SK-MEL-5 (cell line): ENCODE data around the gene NTM. TPM values are rescaled to one million over a fixed set of nuclear protein-coding genes. Genes with fewer than 3 reads are reported as not detected.
"Not testable (repeated sequence)": the region's sequence is repeated elsewhere in the genome, so short reads cannot be mapped to it uniquely, and the experiment has no call there.

Experiments
- DNase-seq: peaks from one replicate; pipeline ENCODE4 v3.0.0-alpha.2; 2016; ENCODE audit warnings: low read depth, low spot score
- in situ Hi-C: cut with HindIII; loops from 2 replicates; pipeline ENCODE4 v1.10.0; 2016; ENCODE audit warnings: low sequenced_read_pairs, high pct_unique_total_duplicates, low pct_unique_long_range_greater_than_20kb
- total RNA-seq: library from RNA; depleted of rRNA; stranded (reverse); fragments of >200 nt; shearing (Covaris generic); gene quantifications from 2 replicates; pipeline ENCODE4 v1.2.3, GENCODE V29; 2014

The NTM gene
- total RNA-seq, 1 experiment from 2014 or later = 0.95 TPM

DNA sequence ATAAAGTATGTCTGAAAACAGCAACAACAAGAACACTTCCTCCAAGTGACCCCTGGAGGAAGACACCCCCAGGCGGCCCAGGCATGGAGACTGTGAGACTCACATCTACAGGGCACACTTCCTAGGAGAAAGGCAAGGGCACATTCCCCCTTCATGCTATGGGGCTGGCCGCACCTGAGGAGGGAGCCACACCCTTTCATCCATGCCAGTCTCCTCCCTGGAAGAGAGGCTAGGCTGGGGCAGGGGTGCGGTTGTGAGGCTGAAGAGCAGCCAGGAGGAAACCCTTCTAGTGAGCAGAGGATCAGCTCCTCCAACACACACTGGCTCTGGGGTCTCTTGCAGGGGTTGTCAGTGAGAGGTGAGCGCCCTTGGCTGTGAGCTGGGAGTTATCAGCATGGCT lies 678.8 kb downstream of the NTM start:
- in situ Hi-C loops = no loop called here

DNA sequence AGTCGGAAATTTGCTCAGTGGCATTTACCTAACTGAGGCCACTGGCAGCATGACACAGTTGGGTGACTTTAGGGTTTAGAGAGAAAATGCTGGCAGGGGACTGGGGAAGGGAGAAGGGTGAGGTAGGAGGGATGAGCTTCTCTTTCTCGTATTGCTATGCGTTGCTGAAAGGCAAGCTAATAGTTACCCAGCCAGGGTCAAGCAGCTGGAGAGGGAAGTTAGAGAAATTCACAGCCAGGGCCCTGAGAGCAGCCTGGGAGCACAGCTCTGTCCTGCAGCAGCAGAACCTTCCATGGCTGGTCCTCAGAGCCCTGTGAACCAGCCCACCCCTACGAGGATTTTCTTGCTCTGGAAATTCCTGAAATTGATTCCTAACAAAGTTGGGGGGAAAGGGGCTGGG lies 679.6 kb downstream of the NTM start:
- DNase-seq = no peak
- in situ Hi-C loops = no loop called here

More for the DNA sequence above, 678.8 kb downstream of the NTM start:
- DNase-seq = no peak

DNA sequence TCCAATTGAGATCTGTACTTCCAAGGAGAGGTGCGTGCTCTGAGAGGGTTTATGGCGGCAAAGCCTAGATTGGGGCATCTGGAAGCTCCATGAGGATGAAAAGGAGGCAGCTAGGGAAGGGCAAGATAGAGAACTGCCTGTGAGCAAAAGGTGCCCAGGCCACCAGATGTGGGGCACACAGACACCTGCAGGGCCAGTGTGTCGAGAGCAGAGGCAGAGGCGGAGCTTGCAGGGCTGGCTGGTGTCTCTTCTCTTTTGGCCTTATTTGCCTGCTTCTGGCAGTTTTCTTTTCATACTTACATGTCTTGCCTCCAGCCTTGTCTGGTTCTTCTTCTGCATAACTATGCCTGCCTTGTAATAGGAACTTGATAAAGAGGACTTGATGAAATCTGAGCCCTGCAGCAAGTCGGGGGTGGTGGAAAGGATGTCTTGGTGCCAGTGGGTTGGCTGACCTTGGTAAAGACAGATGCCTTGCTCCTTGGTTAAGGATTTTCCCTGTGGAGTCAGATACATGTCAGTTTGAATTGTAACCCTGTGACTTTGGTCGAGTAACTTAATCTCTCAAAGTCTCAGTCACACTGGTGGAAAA lies 680.3 kb downstream of the NTM start:
- DNase-seq = peak; percentile 24
- in situ Hi-C loops = no loop called here

DNA sequence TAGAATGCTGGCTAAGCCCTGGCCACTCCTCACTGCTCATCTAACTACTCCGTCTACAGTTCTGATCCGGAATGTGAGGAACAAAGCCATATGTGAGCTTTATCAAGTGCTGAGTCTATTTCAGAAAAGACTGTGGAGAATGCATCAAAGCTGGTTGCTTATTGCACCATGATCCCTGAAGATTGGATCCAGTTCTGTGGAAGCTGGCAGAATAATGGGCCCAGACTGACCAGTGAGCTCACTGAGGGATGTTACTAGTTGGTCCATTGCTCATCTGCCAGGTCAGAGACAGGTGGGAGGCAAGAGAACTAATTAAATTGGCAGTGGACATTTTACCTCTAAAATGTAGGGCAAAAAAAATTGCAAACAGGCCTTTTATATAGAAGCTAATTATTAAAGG lies 681.3 kb downstream of the NTM start:
- in situ Hi-C loops = no loop called here
- DNase-seq = no peak

DNA sequence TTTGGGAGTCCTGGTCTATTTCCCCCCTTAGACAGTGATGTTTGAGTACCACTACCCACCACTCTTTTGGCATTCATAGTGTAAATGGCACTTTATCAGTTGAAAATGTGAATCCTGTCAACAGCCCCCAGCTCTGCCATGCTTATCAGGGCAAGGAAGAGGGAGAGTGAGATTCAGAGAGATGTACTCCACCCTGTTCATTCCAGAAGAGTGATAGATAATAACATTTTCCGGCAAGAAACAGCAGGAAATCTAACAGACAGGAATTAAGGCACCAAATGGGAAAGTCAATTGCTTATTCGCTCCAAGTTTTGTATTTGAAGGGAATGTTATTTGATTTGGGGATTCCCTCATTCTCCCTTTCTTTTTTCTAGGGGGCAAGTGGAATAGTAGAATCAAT lies 681.9 kb downstream of the NTM start:
- in situ Hi-C loops = no loop called here
- no peak for DNase-seq

DNA sequence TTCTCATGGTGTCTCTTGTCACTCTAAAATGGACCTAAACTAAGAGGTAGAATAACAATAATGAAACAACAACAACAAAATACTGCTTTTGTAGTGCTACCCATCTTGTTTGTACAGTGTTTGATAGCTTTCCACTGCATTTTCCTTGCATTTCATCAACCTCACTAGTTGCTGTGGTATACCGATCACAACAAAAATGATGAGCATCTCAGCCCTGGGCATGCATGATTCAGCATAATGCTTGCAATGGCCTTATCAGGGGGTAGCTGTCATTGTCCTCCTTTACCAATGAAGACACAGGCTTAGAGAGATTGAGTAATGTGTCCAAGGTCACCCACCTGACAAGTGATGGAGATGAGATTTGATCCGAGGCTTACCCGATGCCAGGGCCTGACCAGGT lies 682.5 kb downstream of the NTM start:
- no peak for DNase-seq
- in situ Hi-C loops = no loop called here

DNA sequence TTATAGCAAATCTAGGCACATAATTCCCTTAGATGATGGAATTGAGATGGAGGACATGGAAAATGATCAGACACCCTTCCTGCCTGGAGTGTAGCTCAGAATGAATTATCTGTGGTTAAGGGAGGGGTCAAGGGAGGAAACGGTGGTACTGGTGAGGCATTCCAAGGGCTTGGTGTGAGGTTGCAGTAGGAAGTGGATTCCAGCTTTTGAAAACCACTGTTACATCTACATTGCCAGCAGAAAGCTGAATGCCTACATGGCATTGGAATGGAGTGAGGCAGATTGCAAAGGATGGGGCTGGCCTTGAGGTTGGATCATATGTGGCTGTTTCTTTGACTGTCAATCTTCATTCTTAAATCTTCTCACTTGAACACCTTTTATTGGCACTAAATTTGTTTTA lies 684.4 kb downstream of the NTM start:
- DNase-seq = no peak
- in situ Hi-C loops = no loop called here

DNA sequence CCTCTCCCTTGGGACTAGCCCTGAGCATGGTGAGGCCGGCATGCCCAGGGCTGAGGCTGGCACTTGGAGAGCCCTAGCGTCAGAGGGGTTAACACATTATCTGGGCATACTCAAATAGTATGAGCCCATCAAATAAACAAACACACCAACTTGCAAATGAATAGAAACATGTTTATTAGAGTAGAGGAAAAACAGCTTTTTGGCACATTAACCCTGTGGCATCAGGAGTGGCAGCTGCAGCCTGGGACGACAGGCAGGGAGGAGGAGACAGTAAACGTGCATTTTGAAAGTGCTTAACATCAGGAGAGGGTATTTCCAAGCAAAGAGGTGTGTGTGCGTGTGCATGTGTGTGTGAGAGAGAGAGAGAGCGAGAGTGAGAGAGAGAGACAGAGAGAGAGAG lies 684.9 kb downstream of the NTM start:
- in situ Hi-C loops = no loop called here
- DNase-seq = no peak

DNA sequence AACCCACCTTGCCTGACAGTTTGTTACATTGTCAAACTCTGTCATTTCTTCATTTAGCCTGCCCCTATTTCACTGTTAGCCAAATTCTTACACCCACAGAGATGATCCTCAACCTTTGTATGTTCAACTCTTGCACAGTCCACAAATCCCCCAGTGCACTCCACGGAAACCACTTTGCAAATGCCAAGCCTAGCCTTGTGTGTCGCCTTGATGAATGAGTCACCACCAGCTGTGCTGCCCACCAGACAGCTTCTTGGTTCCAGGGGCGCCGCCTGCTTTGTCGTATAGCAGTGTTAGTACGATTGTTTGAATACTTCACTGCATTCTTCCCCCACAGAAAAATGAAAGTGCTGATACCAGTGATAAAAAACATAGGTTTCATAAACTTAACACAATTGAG lies 686.3 kb downstream of the NTM start:
- in situ Hi-C loops = no loop called here
- no peak for DNase-seq

DNA sequence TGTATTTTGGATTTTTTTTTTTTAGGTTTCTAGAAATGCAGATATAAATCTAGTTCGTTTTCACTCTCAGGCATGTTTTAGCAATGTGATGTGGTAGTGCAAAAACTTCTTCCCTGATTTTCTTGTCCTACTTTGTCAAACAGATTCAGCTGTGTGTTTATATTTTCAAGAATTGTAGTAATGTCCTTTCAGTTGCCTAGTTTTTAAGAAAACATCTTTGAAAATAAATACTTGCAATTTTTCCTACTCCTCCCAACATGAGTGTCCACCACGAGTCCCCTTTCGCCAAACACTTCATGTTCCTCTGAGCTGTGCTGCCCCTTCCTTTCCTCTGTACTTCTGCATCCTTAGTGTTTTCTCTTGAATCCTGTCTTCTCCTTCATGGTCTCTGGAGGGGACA lies 686.9 kb downstream of the NTM start:
- in situ Hi-C loops = no loop called here
- DNase-seq = no peak

DNA sequence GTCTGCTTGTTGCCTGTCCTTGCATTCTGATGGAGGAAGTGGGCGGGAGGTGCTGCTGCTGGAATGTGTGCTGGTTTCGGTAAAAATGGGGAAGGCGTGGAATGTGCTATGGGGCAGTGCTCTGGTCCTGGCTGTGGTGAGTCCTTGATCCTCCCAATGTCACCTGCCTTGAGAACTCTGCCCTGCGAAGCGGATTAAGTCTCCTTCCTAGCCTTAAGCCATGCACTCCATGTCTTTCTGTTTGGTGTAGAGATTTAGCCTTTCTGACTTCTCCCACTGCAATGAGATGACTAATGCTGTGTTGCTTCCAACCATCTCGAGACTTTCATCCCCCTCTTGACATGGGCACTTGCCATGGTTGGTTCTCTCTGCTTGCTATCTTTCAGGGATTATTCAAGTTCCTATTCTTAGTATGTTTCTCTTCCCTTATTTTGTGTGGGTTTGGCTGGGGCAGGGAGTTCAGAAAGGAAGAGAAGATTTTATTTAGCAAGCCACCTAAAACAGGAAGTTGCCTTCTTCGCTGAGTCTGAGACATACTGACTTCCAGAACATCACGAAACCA lies 687.9 kb downstream of the NTM start:
- in situ Hi-C loops = no loop called here
- DNase-seq = no peak

DNA sequence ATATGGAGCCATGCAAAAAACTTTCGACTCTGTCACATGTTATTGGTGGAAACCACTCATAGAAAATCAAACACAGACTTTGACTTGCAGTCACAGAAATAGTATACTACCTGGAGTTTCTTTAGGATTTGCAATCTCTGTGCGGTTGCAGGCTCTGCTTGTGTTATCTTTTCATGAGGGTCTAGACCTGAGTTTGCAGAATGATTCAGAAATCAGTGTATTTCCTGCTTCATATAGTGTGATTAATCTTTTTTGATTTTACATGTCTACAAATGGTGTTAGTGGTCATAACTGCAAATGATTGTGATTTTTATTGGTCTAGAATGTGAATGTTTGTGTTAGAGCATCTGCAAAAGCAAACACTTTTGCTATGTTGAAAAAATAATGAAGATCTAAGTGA lies 690.2 kb downstream of the NTM start:
- in situ Hi-C loops = no loop called here
- no peak for DNase-seq

DNA sequence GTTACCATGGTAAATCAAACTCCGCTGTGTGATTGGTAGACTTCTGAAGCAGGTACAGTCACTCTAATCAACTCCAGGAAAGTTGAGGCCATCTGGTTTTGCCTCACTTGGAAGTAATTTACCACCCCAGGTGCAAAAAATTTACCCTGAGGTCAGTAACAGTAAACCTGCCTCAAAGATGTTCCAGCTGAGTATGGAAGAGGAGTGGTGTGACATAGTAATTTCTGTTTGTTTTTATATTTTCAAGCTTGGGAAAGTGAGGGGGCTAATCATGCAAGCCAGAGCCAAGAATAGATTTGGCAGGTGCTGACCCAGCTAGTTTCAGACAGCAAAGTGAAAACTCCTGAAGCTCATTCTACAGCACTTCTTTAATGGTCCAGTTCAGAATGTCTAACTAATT lies 691.6 kb downstream of the NTM start:
- DNase-seq = no peak

DNA sequence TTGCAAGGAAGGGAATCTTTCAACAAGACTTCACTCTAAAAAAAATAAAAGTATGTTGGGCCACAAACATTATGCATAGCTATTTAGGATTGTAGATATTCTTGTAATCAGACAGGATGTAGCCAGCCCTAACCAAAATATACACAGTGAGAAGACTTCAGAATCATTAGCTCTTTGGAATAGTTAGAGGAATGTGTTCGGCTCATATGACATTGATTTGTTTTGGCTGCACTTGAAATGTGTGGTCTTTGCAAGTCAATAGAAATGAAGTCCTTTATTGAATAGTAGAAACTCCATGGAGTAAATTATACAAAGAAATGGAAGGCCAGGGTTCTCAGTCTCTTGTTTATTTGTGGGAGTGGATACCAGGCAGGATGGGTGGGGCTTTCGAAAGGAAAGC lies 692.1 kb downstream of the NTM start:
- no peak for DNase-seq
- in situ Hi-C loops = no loop called here

More for the DNA sequence above, 691.6 kb downstream of the NTM start:
- in situ Hi-C loops = no loop called here

DNA sequence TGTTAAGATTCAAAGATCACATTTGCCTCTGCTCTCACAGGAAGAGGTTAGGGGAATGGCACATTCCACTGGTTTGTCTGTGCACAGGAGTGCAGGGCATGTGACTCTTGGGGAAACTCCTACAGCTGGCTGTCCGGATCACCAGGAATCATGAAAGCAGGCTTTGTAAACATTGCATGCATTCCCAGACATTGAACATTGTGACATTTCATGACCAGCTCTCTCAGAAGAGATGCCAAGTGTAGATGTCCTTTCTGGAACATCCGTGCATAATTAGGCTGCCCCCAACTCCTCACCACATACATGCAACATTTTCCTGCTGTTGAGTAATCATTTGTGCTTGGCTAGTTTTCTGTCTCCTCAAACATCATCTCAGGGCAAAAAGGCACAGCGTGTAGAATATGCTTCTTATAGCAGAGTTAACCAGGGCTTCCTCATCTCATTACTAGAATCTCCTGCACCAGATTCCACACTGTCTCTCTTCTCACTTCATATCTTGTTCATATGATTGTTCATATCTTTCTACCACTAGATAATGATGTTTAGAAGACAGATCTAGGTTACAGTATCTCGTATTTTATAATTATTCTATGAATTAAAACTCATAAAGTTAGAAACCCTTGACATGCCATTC lies 694.7 kb downstream of the NTM start:
- DNase-seq = peak; percentile 94
- in situ Hi-C loops = no loop called here

DNA sequence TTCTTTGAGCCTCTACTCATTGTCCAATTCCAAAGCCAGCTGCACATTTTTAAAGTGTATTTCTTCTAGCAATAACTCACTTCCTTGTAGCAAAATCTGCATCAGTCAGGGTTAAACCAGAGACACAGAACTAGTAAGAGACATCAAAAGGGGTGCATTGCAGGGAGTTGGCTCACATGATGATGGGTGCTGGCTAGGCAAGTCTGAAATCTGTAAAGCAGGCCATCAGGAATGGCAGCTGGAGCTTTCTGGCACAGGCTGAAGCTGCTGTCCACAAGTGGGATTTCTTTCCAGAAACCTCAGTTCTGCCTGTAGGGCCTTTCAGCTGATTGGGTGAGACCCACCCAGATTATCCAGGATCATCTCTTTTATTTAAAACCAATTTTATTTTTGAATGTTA lies 698.1 kb downstream of the NTM start:
- in situ Hi-C loops = no loop called here
- no peak for DNase-seq

DNA sequence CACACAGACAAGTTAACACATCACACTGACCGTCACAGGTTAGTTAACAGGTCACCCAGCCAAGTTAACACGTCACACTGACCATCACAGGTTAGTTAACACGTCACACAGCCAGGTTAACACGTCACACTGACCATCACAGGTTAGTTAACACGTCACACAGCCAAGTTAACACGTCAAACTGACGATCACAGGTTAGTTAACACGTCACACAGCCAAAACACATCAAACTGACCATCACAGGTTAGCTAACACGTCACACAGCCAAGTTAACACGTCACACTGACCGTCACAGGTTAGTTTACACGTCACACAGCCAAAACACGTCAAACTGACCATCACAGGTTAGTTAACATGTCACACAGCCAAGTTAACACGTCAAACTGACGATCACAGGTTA lies 699.2 kb downstream of the NTM start:
- in situ Hi-C loops = not testable (repeated sequence)

DNA sequence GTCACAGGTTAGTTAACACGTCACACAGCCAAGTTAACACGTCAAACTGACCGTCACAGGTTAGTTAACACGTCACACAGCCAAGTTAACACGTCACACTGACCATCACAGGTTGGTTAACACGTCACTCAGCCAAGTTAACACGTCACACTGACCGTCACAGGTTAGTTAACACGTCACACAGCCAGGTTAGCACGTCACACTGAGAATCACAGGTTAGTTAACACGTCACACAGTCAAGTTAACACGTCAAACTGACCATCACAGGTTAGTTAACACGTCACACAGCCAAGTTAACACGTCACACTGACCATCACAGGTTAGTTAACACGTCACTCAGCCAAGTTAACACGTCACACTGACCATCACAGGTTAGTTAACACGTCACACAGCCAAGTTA lies 700.5 kb downstream of the NTM start:
- DNase-seq, in situ Hi-C loops: not testable (repeated sequence)

More for the DNA sequence above, 699.2 kb downstream of the NTM start:
- not testable (repeated sequence) for DNase-seq
